MCF 10A (cell line): ENCODE results near the gene TTC33. TPM values are rescaled to one million over a fixed set of nuclear protein-coding genes. Genes with fewer than 3 reads are reported as not detected.

ENCODE experiments used
- BruUV-seq: library from RNA; stranded (reverse); fragments of 400-500 nt; replicated peaks from 2 replicates; lab custom pipeline; 2021; lab: Mats Ljungman, UMichigan
- CTCF ChIA-PET: fragments of 300-600 bp; sonication (Branson Sonifier 250); formaldehyde crosslinking; extraction: SDS; loops from one replicate; lab custom pipeline; 2021; ENCODE audit warnings: antibody characterized with exemption, inconsistent platforms; lab: Yijun Ruan, JAX
- POLR2A ChIA-PET: fragments of 300-600, 350-650 bp; sonication (Branson Sonifier 250); formaldehyde crosslinking; extraction: SDS; loops from one replicate; lab custom pipeline; 2020; ENCODE audit warnings: antibody characterized with exemption, inconsistent platforms; lab: Yijun Ruan, JAX
- DNase-seq: peaks from one replicate; pipeline ENCODE4 v3.0.0-alpha.2; 2018; ENCODE audit not compliant: unreplicated experiment
- H3K27ac Mint-ChIP-seq: one replicate; pipeline ENCODE4 v1.8.0; 2022; ENCODE audit warnings: mild to moderate bottlenecking, low read depth, mixed read lengths; ENCODE audit not compliant: unreplicated experiment
- H3K27me3 Mint-ChIP-seq: one replicate; pipeline ENCODE4 v1.8.0; 2022; ENCODE audit warnings: mixed read lengths; ENCODE audit not compliant: insufficient read depth, unreplicated experiment
- H3K36me3 Mint-ChIP-seq: one replicate; pipeline ENCODE4 v1.8.0; 2022; ENCODE audit warnings: mild to moderate bottlenecking, moderate library complexity, mixed read lengths; ENCODE audit not compliant: insufficient read depth, unreplicated experiment
- H3K4me1 Mint-ChIP-seq: one replicate; pipeline ENCODE4 v1.8.0; 2022; ENCODE audit warnings: mixed read lengths; ENCODE audit not compliant: insufficient read depth, unreplicated experiment
- H3K4me3 Mint-ChIP-seq: one replicate; pipeline ENCODE4 v1.8.0; 2022; ENCODE audit warnings: mild to moderate bottlenecking, moderate library complexity, mixed read lengths; ENCODE audit not compliant: unreplicated experiment
- H3K9me3 Mint-ChIP-seq: one replicate; pipeline ENCODE4 v1.8.0; 2022; ENCODE audit warnings: mixed read lengths; ENCODE audit not compliant: unreplicated experiment
- CTCF ChIP-seq: fragments of 200-600 bp; IDR thresholded peaks from one replicate; pipeline ENCODE4 v1.8.0; 2022; ENCODE audit warnings: antibody characterized with exemption, mild to moderate bottlenecking; ENCODE audit not compliant: unreplicated experiment
- intact Hi-C: fragments of 100-400 bp; cut with micrococcal nuclease; formaldehyde crosslinking; loops from 2 replicates; pipeline ENCODE4 v1.14.1; 2022
- total RNA-seq: library from RNA; stranded (reverse); gene quantifications from 2 replicates; pipeline ENCODE4 v1.2.3, GENCODE V29; 2022

Gene TTC33
- total RNA-seq, 1 experiment from 2014 or later = 13.3 TPM

GRCh38 chr5:40694433-40694832 is 61.3 kb downstream of the TTC33 start:
- intact Hi-C loops = no loop called here
- BruUV-seq = no TSS peak
- ChIA-PET CTCF (interaction anchor here (1.2 to 6.3 kb wide), 4 partner anchors 11 to 980 kb away, joined by 3 to 81 read pairs (median 4); no protein-coding TSS in a partner anchor), POLR2A (no interaction called here)
- H3K27me3 Mint-ChIP-seq = no peaks in the 10 kb centered on the region
- peaks cover 6% of the 10 kb centered on the region for H3K36me3 Mint-ChIP-seq
- DNase-seq = no peak
- no peak overlapping the region for H3K4me3 Mint-ChIP-seq
- no peak overlapping the region for H3K27ac Mint-ChIP-seq
- no peak for TF ChIP-seq CTCF
- peaks cover 2% of the 10 kb centered on the region for H3K4me1 Mint-ChIP-seq
- H3K9me3 Mint-ChIP-seq = peaks cover 8% of the 10 kb centered on the region

- intact Hi-C loops = no loop called here
- no peak for DNase-seq
- no TSS peak for BruUV-seq
- no peak overlapping the region for H3K27ac Mint-ChIP-seq
- ChIA-PET POLR2A (no interaction called here), CTCF (interaction anchor here (0.7 to 6.3 kb wide), 5 partner anchors 44 to 1287 kb away, joined by 3 to 81 read pairs (median 4); no protein-coding TSS in a partner anchor)
- H3K36me3 Mint-ChIP-seq = peaks cover 5% of the 10 kb centered on the region
- peaks cover 5% of the 10 kb centered on the region for H3K9me3 Mint-ChIP-seq
- H3K4me1 Mint-ChIP-seq = peaks cover 17% of the 10 kb centered on the region
- H3K4me3 Mint-ChIP-seq = no peak overlapping the region
- TF ChIP-seq CTCF = no peak
- no peaks in the 10 kb centered on the region for H3K27me3 Mint-ChIP-seq
Measured at GRCh38 chr5:40691894-40692293, 63.9 kb downstream of the TTC33 start.

GRCh38 chr5:40690267-40690666 is 65.5 kb downstream of the TTC33 start:
- DNase-seq = no peak
- ChIA-PET POLR2A (interaction anchor here (0.6 to 1.3 kb wide), 6 partner anchors 14 to 975 kb away, joined by 3 to 5 read pairs (median 4); no protein-coding TSS in a partner anchor), CTCF (interaction anchor here (0.6 to 6.3 kb wide), 10 partner anchors 10 to 1108 kb away, joined by 3 to 81 read pairs (median 4); partner anchors contain the start of gene PTGER4)
- no TSS peak for BruUV-seq
- Mint-ChIP-seq H3K4me1 (peaks cover 28% of the 10 kb centered on the region), H3K4me3 (no peak overlapping the region), H3K27me3 (no peaks in the 10 kb centered on the region), H3K9me3 (no peaks in the 10 kb centered on the region), H3K27ac (no peak overlapping the region), H3K36me3 (peaks cover 9% of the 10 kb centered on the region)
- no peak for TF ChIP-seq CTCF
- intact Hi-C loops = no loop called here

GRCh38 chr5:40689438-40689837 is 66.3 kb downstream of the TTC33 start:
- Mint-ChIP-seq H3K4me3 (no peak overlapping the region), H3K27me3 (no peaks in the 10 kb centered on the region), H3K27ac (no peak overlapping the region), H3K36me3 (peaks cover 9% of the 10 kb centered on the region), H3K4me1 (peaks cover 33% of the 10 kb centered on the region), H3K9me3 (no peaks in the 10 kb centered on the region)
- intact Hi-C loops = loop anchor here (1.0 to 10.0 kb wide), 6 partner anchors 47 to 1087 kb away; no protein-coding TSS in a partner anchor
- TF ChIP-seq CTCF = no peak
- ChIA-PET POLR2A (interaction anchor here (0.6 to 1.3 kb wide), 7 partner anchors 12 to 973 kb away, joined by 3 to 5 read pairs (median 4); no protein-coding TSS in a partner anchor), CTCF (interaction anchor here (0.6 to 6.3 kb wide), 15 partner anchors 9 to 1102 kb away, joined by 3 to 81 read pairs (median 3); partner anchors contain the start of gene PTGER4)
- peak; percentile 95 for DNase-seq
- BruUV-seq = no TSS peak
